Measurements from ENCODE around the gene SYNDIG1.

GRCh38 chr20:24545168-24545567 is 75.7 kb downstream of the SYNDIG1 start:
- TF ChIP-seq POLR2A (IDR thresholded peaks at IDR 0.05) (no peak), CTCF (IDR thresholded peaks at IDR 0.05) (no peak)
